Endothelial cell of umbilical vein (primary cell): ENCODE results near the gene SCTR.
"Not testable (repeated sequence)": the region's sequence is repeated elsewhere in the genome, so short reads cannot be mapped to it uniquely, and the experiment has no call there.

ENCODE experiments used
- CTCF ChIP-seq, 2 donors: IDR thresholded peaks; 1 replicate in 1 of 2; 2 replicates in 1 of 2; pipeline ENCODE4 v1.5.1; 2011; ENCODE audit warnings: low read length in 2 of 2, mild to moderate bottlenecking in 2 of 2, moderate library complexity in 2 of 2, control low read depth in 1 of 2, inconsistent platforms in 1 of 2, low read depth in 1 of 2; ENCODE audit not compliant: insufficient read depth in 1 of 2; ENCODE audit errors: extremely low read depth in 1 of 2
- EZH2 ChIP-seq: IDR thresholded peaks from 2 replicates; pipeline ENCODE4 v1.6.1; 2012; ENCODE audit warnings: borderline replicate concordance, low read depth, mild to moderate bottlenecking, moderate library complexity, low read length, inconsistent platforms; ENCODE audit not compliant: severe bottlenecking
- FOS ChIP-seq: IDR thresholded peaks from 2 replicates; pipeline ENCODE4 v1.6.1; 2011; ENCODE audit warnings: mild to moderate bottlenecking, low read length, moderate library complexity, borderline replicate concordance; ENCODE audit not compliant: insufficient read depth
- GATA2 ChIP-seq: IDR thresholded peaks from 2 replicates; pipeline ENCODE4 v1.7.0; 2011; ENCODE audit warnings: low read depth, mild to moderate bottlenecking, moderate library complexity, mixed read lengths, low read length; ENCODE audit not compliant: insufficient read length, insufficient read depth
- JUN ChIP-seq: IDR thresholded peaks from 2 replicates; pipeline ENCODE4 v1.6.1; 2011; ENCODE audit warnings: borderline replicate concordance, low read depth; ENCODE audit not compliant: insufficient read length, insufficient read depth
- MAX ChIP-seq: IDR thresholded peaks from 2 replicates; pipeline ENCODE4 v1.6.1; 2011; ENCODE audit not compliant: insufficient read depth, insufficient read length
- MYC ChIP-seq: IDR thresholded peaks from one replicate; pipeline ENCODE4 v1.6.1; 2011; ENCODE audit warnings: mild to moderate bottlenecking, low read depth, low read length
- POLR2A ChIP-seq: IDR thresholded peaks from 2 replicates; pipeline ENCODE4 v1.6.1; 2012; ENCODE audit warnings: low read depth, mild to moderate bottlenecking, control low read depth, low read length
- POLR2AphosphoS5 ChIP-seq: IDR thresholded peaks from 2 replicates; pipeline ENCODE4 v1.6.1; 2012; ENCODE audit warnings: low read depth, mild to moderate bottlenecking, control low read depth, low read length, moderate library complexity; ENCODE audit not compliant: insufficient read depth

GRCh38 chr2:119403618-119404017, 120.7 kb downstream of the SCTR start:
- not testable (repeated sequence) for TF ChIP-seq CTCF (IDR thresholded peaks at IDR 0.05; ENCODE audit: extremely low read depth in 1 of 2, insufficient read depth in 1 of 2, low read depth in 1 of 2, low read length in 2 of 2); EZH2; POLR2A; POLR2AphosphoS5; MAX; FOS; MYC; JUN; GATA2
